Small intestine (tissue), 7 donors: Measurements from ENCODE around the gene SLCO3A1. TPM values are rescaled to one million over a fixed set of nuclear protein-coding genes. Genes with fewer than 3 reads are reported as not detected.

Experiments
- DNase-seq, 2 donors: peaks; one replicate each; pipeline versions ENCODE4 v3.0.0 to v3.0.0-alpha.2; 2013
- FAIRE-seq: peaks from 2 replicates; lab custom pipeline; 2012; peaks lifted over from hg19 to GRCh38; lab: Jason Lieb, UNC
- H3K27ac ChIP-seq, 3 donors: one replicate each; pipeline ENCODE4 v1.5.1; 2013; ENCODE audit warnings: low read length in 2 of 3, mild to moderate bottlenecking in 2 of 3, control low read depth in 1 of 3, inconsistent platforms in 1 of 3, low read depth in 1 of 3, moderate library complexity in 1 of 3
- H3K27me3 ChIP-seq, 3 donors: one replicate each; pipeline ENCODE4 v1.6.1; 2013; ENCODE audit warnings: low read length in 3 of 3, inconsistent platforms in 1 of 3; ENCODE audit not compliant: control insufficient read depth in 3 of 3, insufficient read depth in 3 of 3
- H3K36me3 ChIP-seq, 3 donors: one replicate each; pipeline ENCODE4 v1.6.1; 2013; ENCODE audit warnings: low read length in 3 of 3, inconsistent platforms in 1 of 3, low read depth in 1 of 3, mild to moderate bottlenecking in 1 of 3, moderate library complexity in 1 of 3; ENCODE audit not compliant: control insufficient read depth in 3 of 3, insufficient read depth in 2 of 3
- H3K4me1 ChIP-seq, 3 donors: one replicate each; pipeline ENCODE4 v1.6.1; 2013; ENCODE audit warnings: low read length in 2 of 3, inconsistent platforms in 1 of 3, low read depth in 1 of 3, mild to moderate bottlenecking in 1 of 3, moderate library complexity in 1 of 3; ENCODE audit not compliant: control insufficient read depth in 3 of 3, insufficient read depth in 2 of 3
- H3K4me3 ChIP-seq, 3 donors: one replicate each; pipeline ENCODE4 v1.5.1; 2013; ENCODE audit warnings: low read length in 3 of 3, control low read depth in 1 of 3, inconsistent platforms in 1 of 3, low read depth in 1 of 3, mild to moderate bottlenecking in 1 of 3, moderate library complexity in 1 of 3
- H3K9me3 ChIP-seq, 2 donors: one replicate each; pipeline ENCODE4 v1.6.1; 2013; ENCODE audit warnings: low read depth in 1 of 2, low read length in 1 of 2; ENCODE audit not compliant: control insufficient read depth in 2 of 2, insufficient read depth in 1 of 2
- WGBS, 3 donors: extraction: QIAGEN DNeasy Blood & Tissue Kit; methylation state at CpG; one replicate each; pipeline ENCODE4 v1.1.7; 2013; 5-methylcytosine and 5-hydroxymethylcytosine counted together
- polyA plus RNA-seq, 4 donors: library from polyadenylated mRNA; stranded (reverse) in 3 of 4; unstranded in 1 of 4; fragments of 200-250 nt in 3 of 4; fragments of 120-200 nt in 1 of 4; gene quantifications; one replicate each; pipeline versions ENCODE4 v1.2.1 to v1.2.3, GENCODE V29; 2013
- donor health status: healthy with polysubstance abuse.
- donor health status: control.
- donor health status: control.
- donor health status: Bipolar disorder and iron deficiency.
- donor health status: healthy.

The SLCO3A1 gene
- polyA plus RNA-seq, 4 donors: 0.89 to 4.4 (median 2.6) TPM

DNA sequence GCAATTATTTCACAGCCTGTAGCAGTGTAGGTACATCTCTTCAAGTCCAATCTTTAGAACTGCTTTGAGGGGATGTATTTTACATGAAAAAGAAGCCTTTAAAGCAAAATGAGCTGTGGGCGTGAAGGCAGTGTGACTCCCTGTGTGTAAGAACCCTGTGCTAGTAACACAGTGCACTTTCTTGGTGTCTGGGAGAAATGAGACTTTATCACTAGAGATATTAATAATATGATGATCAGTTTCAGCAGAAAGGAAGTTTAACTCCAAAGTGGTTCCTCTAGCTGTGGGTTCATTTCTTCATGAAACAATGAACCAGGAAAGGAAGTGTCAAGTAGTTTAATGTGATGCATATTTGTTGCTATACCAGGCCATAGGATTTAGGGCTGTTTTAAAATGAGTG lies 41.5 kb downstream of the SLCO3A1 start:
- no peak for DNase-seq
- Histone ChIP-seq H3K4me3 (no peak overlapping the region), H3K9me3 (peaks cover 0 to 3% of the 10 kb centered on the region in 2 donors), H3K27me3 (no peaks in the 10 kb centered on the region), H3K36me3 (no peaks in the 10 kb centered on the region), H3K4me1 (no peaks in the 10 kb centered on the region), H3K27ac (no peak overlapping the region)
- no peak for FAIRE-seq
- WGBS, 3 donors: 96 to 100% (median 97%) methylated on average over 1 of the region's 1 CpG

- H3K36me3 ChIP-seq: no peaks in the 10 kb centered on the region
- H3K4me1 ChIP-seq: no peaks in the 10 kb centered on the region
- WGBS, 3 donors: 79 to 87% (median 81%) methylated on average over 5 of the region's 5 CpGs
- peaks cover 0 to 3% of the 10 kb centered on the region in 2 donors for H3K9me3 ChIP-seq
- H3K27me3 ChIP-seq: no peaks in the 10 kb centered on the region
- no peak overlapping the region for H3K4me3 ChIP-seq
- FAIRE-seq (no peak), DNase-seq (no peak)
- H3K27ac ChIP-seq: no peak overlapping the region
Measured at GRCh38 chr15:91896341-91897055, 43.0 kb downstream of the SLCO3A1 start.

- no peak for DNase-seq
- Histone ChIP-seq H3K36me3 (no peaks in the 10 kb centered on the region), H3K27me3 (no peaks in the 10 kb centered on the region), H3K27ac (no peak overlapping the region), H3K4me1 (no peaks in the 10 kb centered on the region), H3K9me3 (peaks cover 0 to 12% of the 10 kb centered on the region in 2 donors), H3K4me3 (no peak overlapping the region)
- WGBS, 3 donors: 75 to 85% (median 81%) methylated on average over 14 of the region's 14 CpGs
- FAIRE-seq: no peak
Measured at GRCh38 chr15:91897585-91898372, 44.3 kb downstream of the SLCO3A1 start.

GRCh38 chr15:91898843-91899242 lies 45.3 kb downstream of the SLCO3A1 start:
- FAIRE-seq: no peak
- 90 to 95% (median 94%) methylated on average over 3 of the region's 3 CpGs for WGBS, 3 donors
- no peak overlapping the region for H3K27ac ChIP-seq
- DNase-seq: no peak
- H3K4me1 ChIP-seq: no peaks in the 10 kb centered on the region
- H3K27me3 ChIP-seq: no peaks in the 10 kb centered on the region
- H3K9me3 ChIP-seq: peaks cover 0 to 9% of the 10 kb centered on the region in 2 donors
- no peaks in the 10 kb centered on the region for H3K36me3 ChIP-seq
- no peak overlapping the region for H3K4me3 ChIP-seq

- 78 to 94% (median 91%) methylated on average over 1 of the region's 1 CpG for WGBS, 3 donors
- FAIRE-seq (no peak), DNase-seq (no peak)
- H3K36me3 ChIP-seq: no peaks in the 10 kb centered on the region
- no peak overlapping the region for H3K27ac ChIP-seq
- H3K4me1 ChIP-seq: no peaks in the 10 kb centered on the region
- peaks cover 0 to 9% of the 10 kb centered on the region in 2 donors for H3K9me3 ChIP-seq
- no peak overlapping the region for H3K4me3 ChIP-seq
- no peaks in the 10 kb centered on the region for H3K27me3 ChIP-seq
Measured at GRCh38 chr15:91904942-91905341, 51.4 kb downstream of the SLCO3A1 start.

DNA sequence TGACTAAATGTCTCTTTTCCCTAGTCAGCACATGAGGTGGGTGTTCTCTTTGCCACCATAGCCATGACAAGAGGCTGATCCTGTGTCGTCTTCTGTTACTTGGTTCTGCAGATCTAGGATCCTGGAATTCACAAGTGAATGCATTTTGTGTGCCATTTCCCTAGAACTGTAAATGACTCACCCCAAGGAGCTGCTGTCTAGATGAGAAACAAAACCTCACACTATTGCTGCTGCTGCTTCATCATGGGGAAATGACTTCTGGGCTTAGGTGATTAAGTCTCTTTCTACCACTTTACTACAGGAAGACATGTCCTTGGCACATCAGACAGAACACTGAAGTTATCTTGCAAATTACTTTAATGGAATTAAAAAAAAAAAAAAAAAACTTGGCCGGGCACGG lies 54.9 kb downstream of the SLCO3A1 start:
- H3K4me3 ChIP-seq: no peak overlapping the region
- FAIRE-seq (no peak), DNase-seq (no peak)
- H3K4me1 ChIP-seq: no peaks in the 10 kb centered on the region
- WGBS, 3 donors: 95 to 98% (median 97%) methylated on average over 3 of the region's 3 CpGs
- H3K36me3 ChIP-seq: no peaks in the 10 kb centered on the region
- no peaks in the 10 kb centered on the region for H3K27me3 ChIP-seq
- H3K9me3 ChIP-seq: no peaks in the 10 kb centered on the region
- no peak overlapping the region for H3K27ac ChIP-seq

DNA sequence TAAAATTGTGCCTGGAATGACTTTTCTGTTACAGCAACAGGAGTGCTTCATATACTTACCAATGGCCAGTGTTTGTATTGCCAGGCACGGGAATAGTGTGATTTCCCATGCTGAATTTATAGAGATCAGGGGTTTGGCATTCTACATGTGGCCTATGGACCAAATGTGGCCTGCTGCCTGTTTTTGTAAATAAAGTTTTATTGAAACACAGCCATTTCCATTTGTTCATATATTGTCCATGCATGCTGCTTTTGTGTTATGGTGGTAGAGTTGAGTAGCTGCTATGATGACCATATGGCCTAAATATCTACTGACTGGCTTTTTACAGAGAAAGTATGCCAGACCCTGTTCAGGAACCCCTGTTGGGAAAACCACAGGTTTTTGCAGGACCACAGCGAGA lies 55.6 kb downstream of the SLCO3A1 start:
- Histone ChIP-seq H3K27ac (no peak overlapping the region), H3K27me3 (no peaks in the 10 kb centered on the region), H3K4me1 (no peaks in the 10 kb centered on the region), H3K9me3 (no peaks in the 10 kb centered on the region), H3K36me3 (no peaks in the 10 kb centered on the region), H3K4me3 (no peak overlapping the region)
- no peak for FAIRE-seq
- DNase-seq: no peak
- WGBS, 3 donors: 94 to 98% (median 94%) methylated on average over 2 of the region's 2 CpGs

- FAIRE-seq (no peak), DNase-seq (no peak)
- WGBS, 3 donors: 45 to 79% (median 53%) methylated on average over 7 of the region's 7 CpGs
- Histone ChIP-seq H3K27ac (no peak overlapping the region), H3K4me3 (no peak overlapping the region), H3K27me3 (no peaks in the 10 kb centered on the region), H3K9me3 (no peaks in the 10 kb centered on the region), H3K4me1 (no peaks in the 10 kb centered on the region), H3K36me3 (no peaks in the 10 kb centered on the region)
Measured at GRCh38 chr15:91909574-91909973, 56.1 kb downstream of the SLCO3A1 start.
